ENCODE measurements around the gene ANK3. TPM values are rescaled to one million over a fixed set of nuclear protein-coding genes. Genes with fewer than 3 reads are reported as not detected.

The ANK3 gene
- polyA plus RNA-seq, 1 experiment = 1.6 TPM

DNA sequence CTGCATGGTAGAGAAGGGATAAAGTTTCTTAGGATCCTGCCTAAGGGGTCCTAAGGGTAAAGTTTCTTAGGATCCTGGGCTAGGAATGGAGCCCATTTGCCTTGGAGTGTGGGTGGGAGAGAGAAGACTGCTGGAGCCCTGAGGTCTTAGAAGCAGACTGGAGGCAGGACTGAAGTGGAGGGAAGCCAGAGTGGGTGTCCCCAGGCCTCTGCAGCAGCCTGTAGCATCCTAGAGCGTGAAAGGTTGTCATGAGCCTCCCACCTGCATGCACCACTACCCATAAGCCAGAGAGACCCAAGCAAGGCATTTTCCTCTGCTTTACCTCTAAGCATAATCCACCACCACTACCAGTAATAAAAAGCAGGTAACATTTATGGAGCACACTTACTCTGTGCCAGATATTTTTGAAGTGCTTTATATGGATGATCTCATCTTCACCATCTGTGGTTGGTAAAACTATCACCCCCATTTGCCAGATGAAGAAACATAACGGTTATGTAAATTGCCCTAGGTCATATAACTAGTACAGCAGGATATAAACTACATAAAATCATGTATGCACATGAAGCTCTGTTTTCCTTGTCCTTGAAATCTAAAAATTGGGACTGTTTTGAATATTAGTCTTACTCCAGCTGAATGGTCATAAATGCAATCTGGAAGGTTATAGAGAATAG lies 379.8 kb downstream of the ANK3 start:
- TF ChIP-seq, protein P1, sequence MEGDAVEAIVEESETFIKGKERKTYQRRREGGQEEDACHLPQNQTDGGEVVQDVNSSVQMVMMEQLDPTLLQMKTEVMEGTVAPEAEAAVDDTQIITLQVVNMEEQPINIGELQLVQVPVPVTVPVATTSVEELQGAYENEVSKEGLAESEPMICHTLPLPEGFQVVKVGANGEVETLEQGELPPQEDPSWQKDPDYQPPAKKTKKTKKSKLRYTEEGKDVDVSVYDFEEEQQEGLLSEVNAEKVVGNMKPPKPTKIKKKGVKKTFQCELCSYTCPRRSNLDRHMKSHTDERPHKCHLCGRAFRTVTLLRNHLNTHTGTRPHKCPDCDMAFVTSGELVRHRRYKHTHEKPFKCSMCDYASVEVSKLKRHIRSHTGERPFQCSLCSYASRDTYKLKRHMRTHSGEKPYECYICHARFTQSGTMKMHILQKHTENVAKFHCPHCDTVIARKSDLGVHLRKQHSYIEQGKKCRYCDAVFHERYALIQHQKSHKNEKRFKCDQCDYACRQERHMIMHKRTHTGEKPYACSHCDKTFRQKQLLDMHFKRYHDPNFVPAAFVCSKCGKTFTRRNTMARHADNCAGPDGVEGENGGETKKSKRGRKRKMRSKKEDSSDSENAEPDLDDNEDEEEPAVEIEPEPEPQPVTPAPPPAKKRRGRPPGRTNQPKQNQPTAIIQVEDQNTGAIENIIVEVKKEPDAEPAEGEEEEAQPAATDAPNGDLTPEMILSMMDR (IDR thresholded peaks at IDR 0.05; ENCODE audit: low read depth, low read length) = no peak
- CTCF ChIA-PET = no interaction called here
- Histone ChIP-seq H3K4me3 (ENCODE audit: low read depth, low read length) (no peak overlapping the region), H3K27ac (ENCODE audit: low read depth, low read length) (no peak overlapping the region), H3K27me3 (ENCODE audit: control insufficient read depth, insufficient read depth, low read length) (no peaks in the 10 kb centered on the region), H3K9me3 (ENCODE audit: control insufficient read depth, insufficient read depth, low read length) (no peaks in the 10 kb centered on the region)
- POLR2A ChIA-PET = no interaction called here
- no peak for DNase-seq (ENCODE audit: low read depth, low spot score)

DNA sequence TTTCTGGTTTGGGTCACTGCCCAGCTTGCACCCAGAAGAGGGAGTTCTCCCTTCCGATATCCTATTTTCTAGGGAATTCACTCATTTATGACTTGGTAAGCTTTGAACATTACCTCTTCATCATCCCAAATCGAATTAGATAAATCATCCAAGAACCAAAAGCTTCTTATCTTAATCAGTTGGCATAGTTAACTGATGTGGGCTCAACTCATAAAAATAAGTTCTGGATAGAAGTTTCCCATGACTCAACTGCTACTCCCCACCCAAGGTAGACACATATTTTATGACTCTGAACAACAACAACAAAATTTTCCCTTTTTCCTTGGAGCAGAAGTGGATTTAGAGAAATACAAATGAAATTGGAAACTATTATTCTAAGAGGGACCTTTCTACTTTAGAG lies 380.4 kb downstream of the ANK3 start:
- Histone ChIP-seq H3K9me3 (ENCODE audit: control insufficient read depth, insufficient read depth, low read length) (no peaks in the 10 kb centered on the region), H3K4me3 (ENCODE audit: low read depth, low read length) (no peak overlapping the region), H3K27ac (ENCODE audit: low read depth, low read length) (no peak overlapping the region), H3K27me3 (ENCODE audit: control insufficient read depth, insufficient read depth, low read length) (no peaks in the 10 kb centered on the region)
- POLR2A ChIA-PET = no interaction called here
- no peak for DNase-seq (ENCODE audit: low read depth, low spot score)
- TF ChIP-seq, protein P1 (IDR thresholded peaks at IDR 0.05; ENCODE audit: low read depth, low read length) = no peak
- CTCF ChIA-PET = no interaction called here

DNA sequence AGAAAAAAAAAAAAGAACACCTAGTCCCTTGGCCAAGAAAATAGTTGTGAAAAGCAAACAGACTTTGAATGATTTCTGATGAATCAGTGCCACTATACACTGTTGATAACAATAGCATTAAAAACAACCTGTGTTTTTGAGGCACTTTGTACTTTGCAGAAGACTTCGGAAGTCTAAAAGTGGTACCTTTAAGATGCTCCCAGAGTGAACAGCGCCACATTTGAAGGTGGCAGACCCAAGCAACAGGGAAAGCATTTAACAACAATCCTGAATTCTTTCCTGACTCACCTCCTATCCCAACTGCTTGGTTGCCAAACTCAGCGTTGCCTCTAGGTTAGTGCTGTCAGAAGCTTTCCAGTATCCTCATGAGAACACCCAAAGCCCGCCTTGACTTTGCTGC lies 380.9 kb downstream of the ANK3 start:
- Histone ChIP-seq H3K27me3 (ENCODE audit: control insufficient read depth, insufficient read depth, low read length) (no peaks in the 10 kb centered on the region), H3K4me3 (ENCODE audit: low read depth, low read length) (no peak overlapping the region), H3K27ac (ENCODE audit: low read depth, low read length) (no peak overlapping the region), H3K9me3 (ENCODE audit: control insufficient read depth, insufficient read depth, low read length) (no peaks in the 10 kb centered on the region)
- POLR2A ChIA-PET = no interaction called here
- no peak for DNase-seq (ENCODE audit: low read depth, low spot score)
- TF ChIP-seq, protein P1 (IDR thresholded peaks at IDR 0.05; ENCODE audit: low read depth, low read length) = no peak
- CTCF ChIA-PET = no interaction called here

DNA sequence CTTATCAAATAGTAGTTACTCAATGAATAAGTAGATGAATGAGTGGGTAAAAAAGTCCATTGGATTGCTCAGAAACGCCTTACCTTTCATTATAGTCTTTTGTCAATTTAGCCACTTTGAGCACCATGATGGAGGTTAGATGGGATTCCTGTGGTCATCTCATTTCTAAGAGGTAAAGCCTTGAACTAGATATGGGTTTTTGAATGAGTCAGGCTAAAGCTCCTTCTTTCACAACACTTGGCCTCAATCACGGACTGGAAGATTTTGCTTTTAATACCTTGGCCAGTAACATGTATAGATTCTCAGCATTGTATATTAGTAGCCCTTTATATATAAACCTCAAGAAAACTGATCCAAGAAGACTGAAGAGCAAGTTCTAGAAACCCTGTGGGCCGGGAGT lies 383.6 kb downstream of the ANK3 start:
- H3K4me3 ChIP-seq (ENCODE audit: low read depth, low read length) = no peak overlapping the region
- H3K27me3 ChIP-seq (ENCODE audit: control insufficient read depth, insufficient read depth, low read length) = no peaks in the 10 kb centered on the region
- DNase-seq (ENCODE audit: low read depth, low spot score) = no peak
- POLR2A ChIA-PET = no interaction called here
- H3K27ac ChIP-seq (ENCODE audit: low read depth, low read length) = no peak overlapping the region
- CTCF ChIA-PET = no interaction called here
- no peaks in the 10 kb centered on the region for H3K9me3 ChIP-seq (ENCODE audit: control insufficient read depth, insufficient read depth, low read length)
- TF ChIP-seq, protein P1 (IDR thresholded peaks at IDR 0.05; ENCODE audit: low read depth, low read length) = no peak

DNA sequence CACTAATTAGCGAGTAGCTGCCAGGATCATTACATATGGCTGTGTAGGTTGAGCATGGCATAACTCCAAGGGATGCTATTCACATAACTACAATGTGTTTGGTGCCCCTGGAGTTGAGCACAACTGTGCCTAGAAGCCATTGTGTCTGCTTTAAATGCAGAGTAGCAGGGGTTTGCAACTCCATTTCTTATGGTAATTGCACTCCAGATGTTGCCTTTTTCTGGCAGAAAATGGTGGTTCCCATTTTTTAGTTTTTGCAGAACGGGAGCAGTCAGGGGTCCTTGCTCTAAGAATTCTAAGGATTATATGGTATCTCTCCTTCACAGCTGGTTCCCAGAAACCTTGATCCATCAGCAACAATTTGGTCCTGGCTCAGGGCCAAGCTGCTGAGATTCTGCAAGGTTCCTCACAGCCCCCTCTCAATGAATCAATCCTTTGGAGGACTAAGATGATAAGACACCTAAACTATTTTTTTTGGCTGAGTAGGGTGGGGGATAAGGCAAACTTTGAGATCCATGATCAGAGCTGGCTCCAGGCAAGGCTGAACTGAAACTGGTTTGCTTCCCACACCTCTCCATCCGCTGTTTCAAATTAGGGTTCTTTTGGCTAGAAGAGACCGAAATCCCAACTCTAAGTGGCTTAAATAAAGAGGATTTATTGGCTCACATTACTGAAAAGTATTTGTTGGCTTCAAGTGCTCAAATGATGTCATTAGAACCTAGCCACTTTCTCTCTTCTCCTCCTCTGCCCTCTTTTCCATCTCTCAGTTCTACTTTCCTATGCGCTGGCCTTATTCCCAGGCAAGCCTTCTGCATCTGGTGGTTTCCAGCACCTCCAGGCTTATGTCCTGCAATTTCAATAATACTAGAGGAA lies 385.8 kb downstream of the ANK3 start:
- Histone ChIP-seq H3K9me3 (ENCODE audit: control insufficient read depth, insufficient read depth, low read length) (no peaks in the 10 kb centered on the region), H3K27me3 (ENCODE audit: control insufficient read depth, insufficient read depth, low read length) (no peaks in the 10 kb centered on the region), H3K27ac (ENCODE audit: low read depth, low read length) (no peak overlapping the region), H3K4me3 (ENCODE audit: low read depth, low read length) (no peak overlapping the region)
- TF ChIP-seq, protein P1 (IDR thresholded peaks at IDR 0.05; ENCODE audit: low read depth, low read length) = no peak
- CTCF ChIA-PET = interaction anchor here (0.6 kb wide), 1 partner anchor 26 kb away, joined by 6 read pairs; no protein-coding TSS in a partner anchor
- DNase-seq (ENCODE audit: low read depth, low spot score) = no peak
- POLR2A ChIA-PET = no interaction called here
